Caco-2 (cell line): ENCODE results near the gene MYOCOS. TPM values are rescaled to one million over a fixed set of nuclear protein-coding genes. Genes with fewer than 3 reads are reported as not detected.
A peak's percentile ranks its signal among the peaks of the same experiment; 100 is the strongest.

Source experiments
- Bru-seq: library from RNA; stranded (reverse); fragments of 400-500 nt; gene quantifications from one replicate; lab custom pipeline; 2021; lab: Mats Ljungman, UMichigan
- BruChase-seq, 2 experiments: library from RNA; stranded (reverse); fragments of 400-500 nt; gene quantifications; one replicate each; lab custom pipeline; 2021; lab: Mats Ljungman, UMichigan
- BruUV-seq: library from RNA; stranded (reverse); fragments of 400-500 nt; replicated peaks from 2 replicates; lab custom pipeline; 2021; lab: Mats Ljungman, UMichigan
- CTCF ChIA-PET: fragments of 300-600 bp; sonication (Branson Sonifier 250); formaldehyde crosslinking; loops from one replicate; lab custom pipeline; 2022; ENCODE audit warnings: antibody characterized with exemption; lab: Charles Lee
- POLR2A ChIA-PET: fragments of 300-600 bp; sonication (Branson Sonifier 250); formaldehyde crosslinking; loops from one replicate; lab custom pipeline; 2022; ENCODE audit warnings: antibody characterized with exemption; lab: Charles Lee
- DNase-seq, 2 experiments: peaks; one replicate each; pipeline versions ENCODE4 v3.0.0 to v3.0.0-alpha.2; 2020 to 2022
- H3K27me3 ChIP-seq: replicated peaks from 2 replicates; pipeline ENCODE4 v1.6.0; 2011; ENCODE audit warnings: low read length; ENCODE audit not compliant: control insufficient read depth, insufficient read depth
- H3K36me3 ChIP-seq: 2 replicates; pipeline ENCODE4 v1.5.1; 2011; ENCODE audit warnings: low read length; ENCODE audit not compliant: control insufficient read depth, insufficient read depth
- H3K4me1 ChIP-seq: fragments of 250-450 bp; sonication (Bioruptor Pico); 2 replicates; pipeline ENCODE4 v1.5.1; 2020; ENCODE audit warnings: mild to moderate bottlenecking
- H3K4me3 ChIP-seq: 2 replicates; pipeline ENCODE4 v1.5.1; 2011; ENCODE audit warnings: low read depth, mild to moderate bottlenecking, control low read depth, low read length
- H3K9me3 ChIP-seq: fragments of 250-450 bp; sonication (Bioruptor Pico); 2 replicates; pipeline ENCODE4 v1.5.1; 2020; ENCODE audit warnings: mild to moderate bottlenecking, moderate library complexity
- H3K27ac Mint-ChIP-seq: one replicate; pipeline ENCODE4 v1.8.0; 2022; ENCODE audit warnings: mixed read lengths; ENCODE audit not compliant: unreplicated experiment
- H3K27me3 Mint-ChIP-seq: one replicate; pipeline ENCODE4 v1.8.0; 2022; ENCODE audit warnings: mixed read lengths; ENCODE audit not compliant: insufficient read depth, unreplicated experiment
- H3K36me3 Mint-ChIP-seq: one replicate; pipeline ENCODE4 v1.8.0; 2022; ENCODE audit warnings: mild to moderate bottlenecking, mixed read lengths; ENCODE audit not compliant: insufficient read depth, unreplicated experiment
- H3K4me1 Mint-ChIP-seq: one replicate; pipeline ENCODE4 v1.8.0; 2022; ENCODE audit warnings: low read depth, mixed read lengths; ENCODE audit not compliant: unreplicated experiment
- H3K4me3 Mint-ChIP-seq: one replicate; pipeline ENCODE4 v1.8.0; 2022; ENCODE audit warnings: mild to moderate bottlenecking, moderate library complexity, mixed read lengths; ENCODE audit not compliant: unreplicated experiment
- H3K9me3 Mint-ChIP-seq: one replicate; pipeline ENCODE4 v1.8.0; 2022; ENCODE audit warnings: mixed read lengths; ENCODE audit not compliant: unreplicated experiment
- intact Hi-C: fragments of 100-400 bp; cut with micrococcal nuclease; formaldehyde crosslinking; loops from one replicate; pipeline ENCODE4 v1.10.0; 2022; ENCODE audit not compliant: unreplicated experiment
- long read RNA-seq: library from polyadenylated mRNA; stranded (forward); transcript quantifications from one replicate; pipeline ENCODE4 v2.0.0, GENCODE V29; 2022
- total RNA-seq: library from RNA; stranded (reverse); gene quantifications from 2 replicates; pipeline ENCODE4 v1.2.3, GENCODE V29; 2022
- TF ChIP-seq, protein P1 (sequence below), 2 experiments: fragments of 200-600 bp in 1 of 2; IDR thresholded peaks; 1 replicate in 1 of 2; 2 replicates in 1 of 2; pipeline versions ENCODE4 v1.5.1 to v1.8.0; 2011 to 2022; ENCODE audit warnings: antibody characterized with exemption in 1 of 2, control low read depth in 1 of 2, inconsistent platforms in 1 of 2, low read depth in 1 of 2, low read length in 1 of 2, mild to moderate bottlenecking in 1 of 2, moderate library complexity in 1 of 2; ENCODE audit not compliant: insufficient read depth in 1 of 2, severe bottlenecking in 1 of 2, unreplicated experiment in 1 of 2

The MYOCOS gene, protein sequence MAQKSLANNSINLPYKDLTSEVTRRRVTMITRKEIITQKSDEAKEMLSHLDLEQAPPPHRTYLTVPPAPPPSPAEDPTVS
- total RNA-seq (0.18 TPM in 1 of 2 replicates, not detected in the other), Bru-seq, nascent RNA (percentile 33 among the genes with signal in this experiment), BruChase-seq, experiment 1, labeled RNA remaining after a 2-hour chase (percentile 31 among the genes with signal in this experiment), BruChase-seq, experiment 2, labeled RNA remaining after a 6-hour chase (percentile 31 among the genes with signal in this experiment)
- long read RNA-seq = 0 reads

DNA sequence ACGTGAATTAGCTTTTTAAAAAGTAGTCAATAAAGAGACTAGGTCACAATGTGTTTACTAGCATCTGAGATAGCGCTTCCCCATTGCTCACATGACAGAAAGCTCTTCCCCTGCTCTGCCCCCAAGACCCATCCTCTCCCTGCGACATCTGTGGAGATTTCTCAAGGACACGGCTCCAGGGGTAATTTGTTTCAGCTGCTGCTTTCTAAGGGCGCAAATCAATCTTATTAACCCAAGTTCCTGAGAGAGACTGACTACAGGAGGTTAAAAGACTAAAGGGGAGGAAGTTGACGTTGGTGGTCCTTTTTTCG is at the start of gene MYOCOS:
MYOCOS (plus strand) TSS at position 92 of the 311 bp plus-strand sequence. CDS start 1,641 bp downstream, outside the sequence.
- no peaks in the 10 kb centered on the region for H3K4me1 Mint-ChIP-seq
- Histone ChIP-seq H3K4me3 (no peak within 1 kb of the TSS), H3K9me3 (no peaks in the 10 kb centered on the region), H3K4me1 (no peaks in the 10 kb centered on the region), H3K36me3 (no peaks in the 10 kb centered on the region), H3K27me3 (no peaks in the 10 kb centered on the region)
- DNase-seq = no peak
- intact Hi-C loops = no loop called here
- no peak within 1 kb of the TSS for H3K27ac Mint-ChIP-seq
- TF ChIP-seq, protein P1, sequence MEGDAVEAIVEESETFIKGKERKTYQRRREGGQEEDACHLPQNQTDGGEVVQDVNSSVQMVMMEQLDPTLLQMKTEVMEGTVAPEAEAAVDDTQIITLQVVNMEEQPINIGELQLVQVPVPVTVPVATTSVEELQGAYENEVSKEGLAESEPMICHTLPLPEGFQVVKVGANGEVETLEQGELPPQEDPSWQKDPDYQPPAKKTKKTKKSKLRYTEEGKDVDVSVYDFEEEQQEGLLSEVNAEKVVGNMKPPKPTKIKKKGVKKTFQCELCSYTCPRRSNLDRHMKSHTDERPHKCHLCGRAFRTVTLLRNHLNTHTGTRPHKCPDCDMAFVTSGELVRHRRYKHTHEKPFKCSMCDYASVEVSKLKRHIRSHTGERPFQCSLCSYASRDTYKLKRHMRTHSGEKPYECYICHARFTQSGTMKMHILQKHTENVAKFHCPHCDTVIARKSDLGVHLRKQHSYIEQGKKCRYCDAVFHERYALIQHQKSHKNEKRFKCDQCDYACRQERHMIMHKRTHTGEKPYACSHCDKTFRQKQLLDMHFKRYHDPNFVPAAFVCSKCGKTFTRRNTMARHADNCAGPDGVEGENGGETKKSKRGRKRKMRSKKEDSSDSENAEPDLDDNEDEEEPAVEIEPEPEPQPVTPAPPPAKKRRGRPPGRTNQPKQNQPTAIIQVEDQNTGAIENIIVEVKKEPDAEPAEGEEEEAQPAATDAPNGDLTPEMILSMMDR (IDR thresholded peaks at IDR 0.05; ENCODE audit: insufficient read depth in 1 of 2, low read depth in 1 of 2, low read length in 1 of 2, severe bottlenecking in 1 of 2, unreplicated experiment in 1 of 2) = no peak
- ChIA-PET POLR2A (no interaction called here), CTCF (interaction anchor here (1.2 kb wide), 1 partner anchor 23 kb away, joined by 3 read pairs; no protein-coding TSS in a partner anchor)
- no peak within 1 kb of the TSS for H3K4me3 Mint-ChIP-seq
- H3K36me3 Mint-ChIP-seq = no peaks in the 10 kb centered on the region
- no TSS peak for BruUV-seq
- no peaks in the 10 kb centered on the region for H3K27me3 Mint-ChIP-seq
- H3K9me3 Mint-ChIP-seq = no peaks in the 10 kb centered on the region

DNA sequence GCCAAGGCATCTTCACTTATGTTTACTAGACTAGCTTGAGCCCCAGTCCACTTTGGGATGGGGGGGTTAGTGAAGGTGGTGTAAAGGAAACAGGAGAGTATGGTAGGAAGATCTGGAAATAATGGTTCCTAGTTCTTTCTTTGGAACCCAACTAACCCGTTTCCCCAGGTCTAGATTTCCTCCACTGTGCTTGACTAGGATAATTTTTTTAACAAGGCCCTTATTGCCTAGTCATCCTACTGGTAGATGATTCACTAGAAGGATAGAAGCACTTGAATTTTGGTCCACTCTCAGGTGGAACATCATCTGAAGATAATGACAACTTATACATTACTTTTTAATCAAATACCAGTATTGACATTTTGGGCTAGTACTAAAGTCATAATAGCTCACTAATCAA is 45.9 kb upstream of the MYOCOS start:
- Mint-ChIP-seq H3K27me3 (no peaks in the 10 kb centered on the region), H3K27ac (no peak overlapping the region), H3K4me1 (no peaks in the 10 kb centered on the region), H3K9me3 (no peaks in the 10 kb centered on the region), H3K36me3 (peaks cover 85% of the 10 kb centered on the region), H3K4me3 (no peak overlapping the region)
- H3K9me3 ChIP-seq = no peaks in the 10 kb centered on the region
- TF ChIP-seq, protein P1 (IDR thresholded peaks at IDR 0.05; ENCODE audit: insufficient read depth in 1 of 2, low read depth in 1 of 2, low read length in 1 of 2, severe bottlenecking in 1 of 2, unreplicated experiment in 1 of 2) = no peak
- no peaks in the 10 kb centered on the region for H3K27me3 ChIP-seq
- no peak overlapping the region for H3K4me3 ChIP-seq
- POLR2A ChIA-PET = no interaction called here
- DNase-seq = peak in 1 of 2 experiments; percentile 20
- no TSS peak for BruUV-seq
- CTCF ChIA-PET = no interaction called here
- intact Hi-C loops = no loop called here
- no peaks in the 10 kb centered on the region for H3K4me1 ChIP-seq
- no peaks in the 10 kb centered on the region; the same call in 1 of the 2 replicates for H3K36me3 ChIP-seq

DNA sequence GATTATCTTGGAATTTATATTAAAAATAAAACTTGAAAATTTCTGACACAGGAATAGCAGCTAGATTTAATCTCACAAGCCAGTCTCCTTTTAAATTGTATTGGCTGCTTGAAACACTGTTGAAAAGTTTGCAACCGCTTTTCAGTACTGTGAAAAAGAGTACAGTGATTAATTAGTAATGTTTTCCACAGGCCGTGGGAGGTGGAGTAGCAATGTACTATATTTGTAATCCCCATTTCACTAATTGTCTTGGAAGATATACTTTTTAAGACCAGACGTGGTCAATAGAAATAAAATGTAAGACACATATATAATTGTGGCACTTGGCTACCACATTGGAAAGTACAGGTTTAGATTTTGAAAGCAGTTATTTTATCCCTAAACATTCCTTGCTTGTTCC is 40.8 kb upstream of the MYOCOS start:
- Mint-ChIP-seq H3K4me1 (no peaks in the 10 kb centered on the region), H3K9me3 (no peaks in the 10 kb centered on the region), H3K27ac (no peak overlapping the region), H3K4me3 (no peak overlapping the region), H3K27me3 (no peaks in the 10 kb centered on the region), H3K36me3 (peaks cover 93% of the 10 kb centered on the region)
- Histone ChIP-seq H3K4me3 (no peak overlapping the region), H3K36me3 (peaks cover 4% of the 10 kb centered on the region), H3K9me3 (no peaks in the 10 kb centered on the region), H3K27me3 (no peaks in the 10 kb centered on the region), H3K4me1 (no peaks in the 10 kb centered on the region)
- no peak for DNase-seq
- TF ChIP-seq, protein P1 (IDR thresholded peaks at IDR 0.05; ENCODE audit: insufficient read depth in 1 of 2, low read depth in 1 of 2, low read length in 1 of 2, severe bottlenecking in 1 of 2, unreplicated experiment in 1 of 2) = no peak
- CTCF ChIA-PET = no interaction called here
- intact Hi-C loops = loop anchor here (10.0 kb wide), 1 partner anchor 134 kb away; no protein-coding TSS in a partner anchor
- no TSS peak for BruUV-seq
- POLR2A ChIA-PET = no interaction called here
